ENCODE measurements around the gene DIDO1.
A peak's percentile ranks its signal among the peaks of the same experiment; 100 is the strongest.
"Not testable (repeated sequence)": the region's sequence is repeated elsewhere in the genome, so short reads cannot be mapped to it uniquely, and the experiment has no call there.

DIDO1 gene

GRCh38 chr20:62925420-62926228 lies 681 bp downstream of the DIDO1 start:
- DNase-seq = peak; percentile 55

- DNase-seq = no peak
Observed at GRCh38 chr20:62925076-62925419, 1.3 kb downstream of the DIDO1 start.

- DNase-seq = no peak
Observed at GRCh38 chr20:62924442-62925075, 1.7 kb downstream of the DIDO1 start.

GRCh38 chr20:62923669-62924441 lies 2.5 kb downstream of the DIDO1 start:
- DNase-seq = no peak

- not testable (repeated sequence) for DNase-seq
Observed at GRCh38 chr20:62923059-62923668, 3.1 kb downstream of the DIDO1 start.

GRCh38 chr20:62922451-62922921 lies 3.8 kb downstream of the DIDO1 start:
- no peak for DNase-seq

GRCh38 chr20:62921119-62921687 lies 5.1 kb downstream of the DIDO1 start:
- no peak for DNase-seq

GRCh38 chr20:62920039-62920645 lies 6.2 kb downstream of the DIDO1 start:
- no peak for DNase-seq

GRCh38 chr20:62918831-62919230 lies 7.5 kb downstream of the DIDO1 start:
- DNase-seq = no peak

GRCh38 chr20:62918147-62918546 lies 8.2 kb downstream of the DIDO1 start:
- DNase-seq = no peak

- no peak for DNase-seq
Observed at GRCh38 chr20:62917720-62918119, 8.6 kb downstream of the DIDO1 start.

GRCh38 chr20:62916703-62917476 lies 9.4 kb downstream of the DIDO1 start:
- DNase-seq = no peak

GRCh38 chr20:62914970-62915457 lies 11.3 kb downstream of the DIDO1 start:
- peak; percentile 52 for DNase-seq

- no peak for DNase-seq
Observed at GRCh38 chr20:62914436-62914835, 11.9 kb downstream of the DIDO1 start.

- no peak for DNase-seq
Observed at GRCh38 chr20:62913043-62913630, 13.2 kb downstream of the DIDO1 start.

GRCh38 chr20:62911701-62912280 lies 14.5 kb downstream of the DIDO1 start:
- DNase-seq = no peak

- DNase-seq = no peak
Observed at GRCh38 chr20:62910777-62911497, 15.4 kb downstream of the DIDO1 start.

GRCh38 chr20:62910217-62910766 lies 16.0 kb downstream of the DIDO1 start:
- DNase-seq = no peak

GRCh38 chr20:62908971-62909791 lies 17.1 kb downstream of the DIDO1 start:
- no peak for DNase-seq

Measured in left hindlimb (tissue), 1 donor.